Erythroblast (primary cell): ENCODE measurements around the gene CDC7.

ENCODE experiments used
- GATA1 ChIP-seq: IDR thresholded peaks from 2 replicates; pipeline ENCODE4 v1.6.1; 2011; ENCODE audit warnings: low read depth, mild to moderate bottlenecking, control low read depth, low read length, moderate library complexity
- POLR2A ChIP-seq: IDR thresholded peaks from 2 replicates; pipeline ENCODE4 v1.6.1; 2011; ENCODE audit warnings: mild to moderate bottlenecking, low read length

DNA sequence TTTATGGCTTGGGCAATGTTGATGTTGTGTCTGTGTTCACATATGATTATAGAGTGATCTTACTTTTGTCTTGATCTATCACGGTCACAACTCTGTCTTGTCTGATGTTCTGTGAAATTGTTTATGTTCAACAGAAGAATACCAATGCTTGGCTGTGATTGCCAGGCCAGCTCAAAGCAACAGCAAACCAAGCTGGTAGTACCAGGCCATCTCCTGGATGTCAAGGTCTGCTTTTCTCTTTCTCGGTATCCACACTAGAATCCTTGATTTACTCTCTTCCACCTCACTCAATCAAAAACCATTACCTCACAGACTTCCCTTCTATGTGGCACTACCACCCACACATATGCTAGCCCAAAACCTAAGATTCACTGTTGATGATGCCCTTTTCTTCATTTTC lies 1.3 kb upstream of the CDC7 start:
- TF ChIP-seq POLR2A, result no peak
- no peak for TF ChIP-seq GATA1
